ENCODE measurements around the gene FOSL1.

The FOSL1 gene

GRCh38 chr11:65854852-65855837 is 45.0 kb downstream of the FOSL1 start:
- H3K4me3 ChIP-seq (ENCODE audit: low read length in 2 of 2) = no peak overlapping the region
- H3K36me3 ChIP-seq (ENCODE audit: control insufficient read depth in 2 of 2, insufficient read depth in 2 of 2, low read length in 2 of 2) = peaks cover 44 to 49% of the 10 kb centered on the region in 2 donors
- H3K27ac ChIP-seq (ENCODE audit: low read length) = no peak overlapping the region
- no peaks in the 10 kb centered on the region for H3K27me3 ChIP-seq (ENCODE audit: control insufficient read depth in 1 of 2, insufficient read depth in 2 of 2, low read length in 2 of 2)
- no peak overlapping the region for H3K9ac ChIP-seq (ENCODE audit: low read length in 2 of 2)
- H3K9me3 ChIP-seq (ENCODE audit: control insufficient read depth in 2 of 2, low read length in 2 of 2) = peaks cover 0 to 7% of the 10 kb centered on the region in 2 donors
- peaks cover 43% of the 10 kb centered on the region for H3K4me1 ChIP-seq (ENCODE audit: control insufficient read depth, insufficient read depth, low read length)

GRCh38 chr11:65854161-65854592 is 46.0 kb downstream of the FOSL1 start:
- Histone ChIP-seq H3K9me3 (ENCODE audit: control insufficient read depth in 2 of 2, low read length in 2 of 2) (peaks cover 0 to 7% of the 10 kb centered on the region in 2 donors), H3K27ac (ENCODE audit: low read length) (no peak overlapping the region), H3K27me3 (ENCODE audit: control insufficient read depth in 1 of 2, insufficient read depth in 2 of 2, low read length in 2 of 2) (no peaks in the 10 kb centered on the region), H3K9ac (ENCODE audit: low read length in 2 of 2) (no peak overlapping the region), H3K36me3 (ENCODE audit: control insufficient read depth in 2 of 2, insufficient read depth in 2 of 2, low read length in 2 of 2) (peaks cover 44 to 49% of the 10 kb centered on the region in 2 donors), H3K4me1 (ENCODE audit: control insufficient read depth, insufficient read depth, low read length) (peaks cover 36% of the 10 kb centered on the region), H3K4me3 (ENCODE audit: low read length in 2 of 2) (no peak overlapping the region)

- H3K36me3 ChIP-seq (ENCODE audit: control insufficient read depth in 2 of 2, insufficient read depth in 2 of 2, low read length in 2 of 2) = peaks cover 44 to 49% of the 10 kb centered on the region in 2 donors
- H3K4me3 ChIP-seq (ENCODE audit: low read length in 2 of 2) = no peak overlapping the region
- no peaks in the 10 kb centered on the region for H3K27me3 ChIP-seq (ENCODE audit: control insufficient read depth in 1 of 2, insufficient read depth in 2 of 2, low read length in 2 of 2)
- H3K4me1 ChIP-seq (ENCODE audit: control insufficient read depth, insufficient read depth, low read length) = peaks cover 30% of the 10 kb centered on the region
- H3K27ac ChIP-seq (ENCODE audit: low read length) = no peak overlapping the region
- H3K9me3 ChIP-seq (ENCODE audit: control insufficient read depth in 2 of 2, low read length in 2 of 2) = peaks cover 0 to 7% of the 10 kb centered on the region in 2 donors
- no peak overlapping the region for H3K9ac ChIP-seq (ENCODE audit: low read length in 2 of 2)
Observed at GRCh38 chr11:65853246-65853979, 46.8 kb downstream of the FOSL1 start.

GRCh38 chr11:65852508-65853245 is 47.5 kb downstream of the FOSL1 start:
- H3K36me3 ChIP-seq (ENCODE audit: control insufficient read depth in 2 of 2, insufficient read depth in 2 of 2, low read length in 2 of 2) = peaks cover 44 to 49% of the 10 kb centered on the region in 2 donors

GRCh38 chr11:65851811-65852507 is 48.2 kb downstream of the FOSL1 start:
- Histone ChIP-seq H3K27ac (ENCODE audit: low read length) (no peak overlapping the region), H3K4me3 (ENCODE audit: low read length in 2 of 2) (no peak overlapping the region), H3K9me3 (ENCODE audit: control insufficient read depth in 2 of 2, low read length in 2 of 2) (peaks cover 0 to 7% of the 10 kb centered on the region in 2 donors), H3K27me3 (ENCODE audit: control insufficient read depth in 1 of 2, insufficient read depth in 2 of 2, low read length in 2 of 2) (no peaks in the 10 kb centered on the region), H3K36me3 (ENCODE audit: control insufficient read depth in 2 of 2, insufficient read depth in 2 of 2, low read length in 2 of 2) (peaks cover 44 to 49% of the 10 kb centered on the region in 2 donors), H3K9ac (ENCODE audit: low read length in 2 of 2) (no peak overlapping the region), H3K4me1 (ENCODE audit: control insufficient read depth, insufficient read depth, low read length) (peaks cover 27% of the 10 kb centered on the region)

More at GRCh38 chr11:65852508-65853245, 47.5 kb downstream of the FOSL1 start:
- Histone ChIP-seq H3K9me3 (ENCODE audit: control insufficient read depth in 2 of 2, low read length in 2 of 2) (peaks cover 0 to 7% of the 10 kb centered on the region in 2 donors), H3K27me3 (ENCODE audit: control insufficient read depth in 1 of 2, insufficient read depth in 2 of 2, low read length in 2 of 2) (no peaks in the 10 kb centered on the region), H3K4me3 (ENCODE audit: low read length in 2 of 2) (no peak overlapping the region), H3K4me1 (ENCODE audit: control insufficient read depth, insufficient read depth, low read length) (peaks cover 27% of the 10 kb centered on the region), H3K9ac (ENCODE audit: low read length in 2 of 2) (no peak overlapping the region), H3K27ac (ENCODE audit: low read length) (no peak overlapping the region)

- Histone ChIP-seq H3K4me3 (ENCODE audit: low read length in 2 of 2) (no peak overlapping the region), H3K27ac (ENCODE audit: low read length) (no peak overlapping the region), H3K27me3 (ENCODE audit: control insufficient read depth in 1 of 2, insufficient read depth in 2 of 2, low read length in 2 of 2) (no peaks in the 10 kb centered on the region), H3K9me3 (ENCODE audit: control insufficient read depth in 2 of 2, low read length in 2 of 2) (peaks cover 0 to 7% of the 10 kb centered on the region in 2 donors), H3K9ac (ENCODE audit: low read length in 2 of 2) (no peak overlapping the region), H3K4me1 (ENCODE audit: control insufficient read depth, insufficient read depth, low read length) (peaks cover 21% of the 10 kb centered on the region), H3K36me3 (ENCODE audit: control insufficient read depth in 2 of 2, insufficient read depth in 2 of 2, low read length in 2 of 2) (peaks cover 44 to 47% of the 10 kb centered on the region in 2 donors)
Observed at GRCh38 chr11:65851083-65851579, 49.1 kb downstream of the FOSL1 start.

GRCh38 chr11:65850217-65851082 is 49.7 kb downstream of the FOSL1 start:
- Histone ChIP-seq H3K4me1 (ENCODE audit: control insufficient read depth, insufficient read depth, low read length) (peaks cover 15% of the 10 kb centered on the region), H3K36me3 (ENCODE audit: control insufficient read depth in 2 of 2, insufficient read depth in 2 of 2, low read length in 2 of 2) (peaks cover 38 to 41% of the 10 kb centered on the region in 2 donors), H3K27ac (ENCODE audit: low read length) (no peak overlapping the region), H3K9ac (ENCODE audit: low read length in 2 of 2) (no peak overlapping the region), H3K9me3 (ENCODE audit: control insufficient read depth in 2 of 2, low read length in 2 of 2) (peaks cover 0 to 7% of the 10 kb centered on the region in 2 donors), H3K27me3 (ENCODE audit: control insufficient read depth in 1 of 2, insufficient read depth in 2 of 2, low read length in 2 of 2) (no peaks in the 10 kb centered on the region), H3K4me3 (ENCODE audit: low read length in 2 of 2) (no peak overlapping the region)

GRCh38 chr11:65849771-65850216 is 50.4 kb downstream of the FOSL1 start:
- no peaks in the 10 kb centered on the region for H3K27me3 ChIP-seq (ENCODE audit: control insufficient read depth in 1 of 2, insufficient read depth in 2 of 2, low read length in 2 of 2)

GRCh38 chr11:65849366-65849765 is 50.8 kb downstream of the FOSL1 start:
- H3K27ac ChIP-seq (ENCODE audit: low read length) = no peak overlapping the region
- H3K36me3 ChIP-seq (ENCODE audit: control insufficient read depth in 2 of 2, insufficient read depth in 2 of 2, low read length in 2 of 2) = peaks cover 28 to 31% of the 10 kb centered on the region in 2 donors
- peaks cover 0 to 7% of the 10 kb centered on the region in 2 donors for H3K9me3 ChIP-seq (ENCODE audit: control insufficient read depth in 2 of 2, low read length in 2 of 2)
- peaks cover 8% of the 10 kb centered on the region for H3K4me1 ChIP-seq (ENCODE audit: control insufficient read depth, insufficient read depth, low read length)
- H3K4me3 ChIP-seq (ENCODE audit: low read length in 2 of 2) = no peak overlapping the region
- H3K9ac ChIP-seq (ENCODE audit: low read length in 2 of 2) = no peak overlapping the region
- H3K27me3 ChIP-seq (ENCODE audit: control insufficient read depth in 1 of 2, insufficient read depth in 2 of 2, low read length in 2 of 2) = no peaks in the 10 kb centered on the region

More at GRCh38 chr11:65849771-65850216, 50.4 kb downstream of the FOSL1 start:
- Histone ChIP-seq H3K9me3 (ENCODE audit: control insufficient read depth in 2 of 2, low read length in 2 of 2) (peaks cover 0 to 7% of the 10 kb centered on the region in 2 donors), H3K27ac (ENCODE audit: low read length) (no peak overlapping the region), H3K4me1 (ENCODE audit: control insufficient read depth, insufficient read depth, low read length) (peaks cover 10% of the 10 kb centered on the region), H3K9ac (ENCODE audit: low read length in 2 of 2) (no peak overlapping the region), H3K4me3 (ENCODE audit: low read length in 2 of 2) (no peak overlapping the region), H3K36me3 (ENCODE audit: control insufficient read depth in 2 of 2, insufficient read depth in 2 of 2, low read length in 2 of 2) (peaks cover 32 to 34% of the 10 kb centered on the region in 2 donors)
